HFF-Myc (cell line): ENCODE measurements around the gene FN3K.
A peak's percentile ranks its signal among the peaks of the same experiment; 100 is the strongest.

Source experiments
- DNase-seq: peaks from one replicate; pipeline ENCODE4 v3.0.0-alpha.2; 2011; ENCODE audit warnings: low read depth; ENCODE audit errors: extremely low read depth
- H3K4me3 ChIP-seq: replicated peaks from 2 replicates; pipeline ENCODE4 v1.5.1; 2011; ENCODE audit warnings: low read depth, mild to moderate bottlenecking, control low read depth, low read length
- CTCF ChIP-seq: IDR thresholded peaks from 2 replicates; pipeline ENCODE4 v1.5.1; 2012; ENCODE audit warnings: mild to moderate bottlenecking, low read depth, low read length, control low read depth; ENCODE audit errors: missing control alignments

FN3K gene

DNA sequence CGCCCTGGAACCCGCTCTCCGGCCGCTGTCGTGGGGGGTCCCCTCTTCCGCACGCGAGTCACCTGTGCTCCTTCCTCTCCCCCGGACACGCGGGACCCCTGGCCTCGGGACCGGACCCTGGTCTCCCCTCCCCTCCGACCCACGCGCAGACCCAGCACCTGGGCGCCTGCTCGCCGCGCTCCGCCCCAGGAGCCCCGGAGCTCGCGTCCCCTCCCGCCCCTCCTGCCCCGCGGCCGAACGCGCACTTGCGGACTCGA is 37.7 kb upstream of the FN3K start:
- no peak for TF ChIP-seq CTCF
- DNase-seq = no peak
- peak overlapping the region; percentile 49 for H3K4me3 ChIP-seq

GRCh38 chr17:82698065-82698973 is 37.1 kb upstream of the FN3K start, which contains the start of gene RAB40B:
TSS of gene RAB40B (minus strand) at chr17:82698698. CDS start at chr17:82698596, 102 bp downstream.
- DNase-seq = peak; percentile 91
- peak within 1 kb of the TSS; percentile 53 for H3K4me3 ChIP-seq

DNA sequence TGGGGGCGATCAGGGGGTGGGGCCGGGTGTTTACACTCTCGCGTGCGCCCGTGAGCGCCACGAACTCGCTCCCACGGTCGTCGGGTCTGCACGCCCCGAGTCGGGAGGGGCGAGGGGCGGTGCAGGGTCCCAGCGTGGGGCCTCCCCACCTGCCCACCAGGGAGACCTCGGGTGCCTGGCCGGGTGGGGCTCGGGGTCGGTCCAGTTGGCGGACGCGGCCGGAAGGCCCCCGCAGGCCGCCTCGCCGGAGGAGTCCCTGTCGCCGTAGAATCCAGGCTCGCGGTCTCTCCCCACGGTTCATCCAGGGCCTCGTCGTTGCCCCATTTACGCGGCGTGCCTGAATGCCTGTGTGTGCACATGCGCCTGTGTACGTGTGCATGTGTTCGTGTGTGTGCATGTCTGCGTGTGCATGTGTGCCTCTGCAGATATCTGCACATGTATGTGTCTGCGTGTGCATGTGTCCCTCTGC is 36.4 kb upstream of the FN3K start:
- no peak for TF ChIP-seq CTCF
- peak overlapping the region; percentile 53 for H3K4me3 ChIP-seq
- DNase-seq = no peak

More at GRCh38 chr17:82698065-82698973, 37.1 kb upstream of the FN3K start, which contains the start of gene RAB40B:
- TF ChIP-seq CTCF = no peak

DNA sequence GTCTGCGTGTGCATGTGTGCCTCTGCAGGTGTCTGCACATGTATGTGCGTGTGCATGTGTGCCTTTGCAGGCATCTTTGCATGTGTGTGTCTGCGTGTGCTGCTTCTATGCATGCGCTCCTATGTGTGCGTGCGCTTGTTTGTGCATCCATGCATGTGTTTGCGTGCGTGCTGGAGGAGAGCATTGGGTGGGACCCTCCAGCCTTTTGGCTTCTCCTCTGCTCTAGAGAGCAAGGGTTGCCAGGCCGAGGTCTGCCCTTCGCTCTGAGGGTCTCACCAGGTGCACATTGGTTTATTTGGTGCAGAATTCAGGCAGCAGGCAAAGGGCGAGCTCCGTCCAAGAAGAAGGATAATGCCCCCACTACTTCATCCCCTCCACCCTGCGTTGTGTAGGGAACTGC is 35.9 kb upstream of the FN3K start:
- no peak for TF ChIP-seq CTCF
- no peak for DNase-seq
- H3K4me3 ChIP-seq = peak overlapping the region; percentile 53

- no peak for TF ChIP-seq CTCF
- no peak overlapping the region for H3K4me3 ChIP-seq
- no peak for DNase-seq
These were observed 33.0 kb upstream of the FN3K start for GRCh38 chr17:82702231-82702927.

- H3K4me3 ChIP-seq = no peak overlapping the region
- TF ChIP-seq CTCF = no peak
- DNase-seq = no peak
These were observed 32.2 kb upstream of the FN3K start for GRCh38 chr17:82703036-82703745.
